NCI-H1092 (cell line): ENCODE measurements around the gene TTC31.
A peak's percentile ranks its signal among the peaks of the same experiment; 100 is the strongest.

Experiments used
- DNase-seq: peaks from one replicate; lab custom pipeline; 2025; lab: John Stamatoyannopoulos, UW

Gene TTC31

DNA sequence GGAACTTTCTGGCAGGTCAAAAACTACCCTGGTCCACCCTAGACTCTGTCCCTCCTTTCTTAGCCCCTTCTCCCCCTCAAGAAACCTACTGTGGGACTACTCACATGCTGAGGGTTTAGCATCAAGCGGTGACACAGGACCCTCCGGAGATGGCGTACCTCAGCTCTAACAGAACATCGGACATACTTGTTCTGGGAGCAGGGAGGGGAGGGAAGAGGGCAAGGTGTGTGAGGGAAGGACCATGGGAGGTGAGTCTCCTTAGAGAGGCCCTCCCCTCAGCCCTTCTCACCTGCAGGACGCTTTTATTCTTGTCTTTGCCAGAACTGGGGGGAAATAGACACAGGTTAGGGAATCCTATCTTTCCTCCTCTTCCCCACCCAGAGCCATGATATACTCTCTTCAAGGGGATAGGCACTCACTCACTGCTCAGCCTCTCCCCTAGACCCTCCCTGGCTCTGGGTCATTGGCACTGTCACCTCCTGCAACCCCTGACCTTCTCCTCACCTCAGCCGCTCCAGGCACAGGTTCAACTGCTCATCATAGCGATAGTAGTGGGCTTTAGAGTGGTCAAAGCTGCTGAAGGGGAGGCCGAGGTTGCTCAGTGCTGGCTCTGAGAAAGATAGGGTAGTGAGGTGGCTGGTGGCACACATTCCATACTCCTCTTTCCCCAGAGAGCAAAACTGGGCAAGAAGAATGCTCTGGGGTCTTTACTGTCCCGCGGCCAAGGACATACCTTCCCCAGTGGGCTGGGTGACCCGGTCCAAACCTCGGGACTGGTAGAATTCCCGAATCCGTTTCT lies 22.8 kb downstream of the TTC31 start:
- no peak for DNase-seq

DNA sequence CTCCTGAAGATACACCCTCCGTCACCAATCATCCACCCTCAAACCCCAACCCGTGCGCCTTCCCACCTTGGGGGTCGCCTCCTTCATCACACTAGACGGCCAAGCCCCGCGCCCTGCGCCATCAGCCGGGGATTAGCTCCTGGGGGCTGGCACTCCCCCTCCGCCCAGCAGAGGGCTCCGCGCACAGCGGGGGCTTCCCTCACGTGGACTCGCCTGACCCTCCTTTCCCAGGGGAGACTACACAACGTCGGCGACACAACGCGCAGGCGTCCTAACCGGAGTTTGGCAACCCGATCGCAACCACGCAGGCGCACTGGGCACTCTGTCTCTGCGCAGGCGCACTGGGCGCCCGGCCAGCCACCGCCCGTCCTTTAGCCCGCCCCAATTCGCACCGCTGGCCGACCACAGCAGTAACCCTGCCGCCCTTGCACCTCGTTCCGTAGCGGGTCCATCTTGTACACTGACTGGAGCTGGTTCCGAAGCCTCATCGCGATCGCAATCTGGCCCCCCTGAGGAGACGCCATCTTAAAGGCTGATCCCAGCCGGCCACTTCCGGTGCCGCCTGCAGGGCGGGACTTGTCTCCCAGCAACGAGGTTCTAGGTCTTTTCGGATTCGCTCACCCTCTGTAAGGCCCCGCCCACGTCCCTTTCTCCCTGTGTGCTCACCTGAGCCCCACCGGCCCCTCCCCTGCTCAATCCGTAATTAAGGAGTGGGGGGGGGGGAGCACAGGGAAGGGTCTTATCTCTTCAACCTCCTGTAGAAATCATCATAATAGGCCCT lies 24.5 kb downstream of the TTC31 start, which contains the start of gene PCGF1:
Gene PCGF1, minus strand, starts transcription at position 551 of the 781 bp plus-strand sequence. Its CDS starts 27 bp downstream, at position 524.
- peak; percentile 97 for DNase-seq

DNA sequence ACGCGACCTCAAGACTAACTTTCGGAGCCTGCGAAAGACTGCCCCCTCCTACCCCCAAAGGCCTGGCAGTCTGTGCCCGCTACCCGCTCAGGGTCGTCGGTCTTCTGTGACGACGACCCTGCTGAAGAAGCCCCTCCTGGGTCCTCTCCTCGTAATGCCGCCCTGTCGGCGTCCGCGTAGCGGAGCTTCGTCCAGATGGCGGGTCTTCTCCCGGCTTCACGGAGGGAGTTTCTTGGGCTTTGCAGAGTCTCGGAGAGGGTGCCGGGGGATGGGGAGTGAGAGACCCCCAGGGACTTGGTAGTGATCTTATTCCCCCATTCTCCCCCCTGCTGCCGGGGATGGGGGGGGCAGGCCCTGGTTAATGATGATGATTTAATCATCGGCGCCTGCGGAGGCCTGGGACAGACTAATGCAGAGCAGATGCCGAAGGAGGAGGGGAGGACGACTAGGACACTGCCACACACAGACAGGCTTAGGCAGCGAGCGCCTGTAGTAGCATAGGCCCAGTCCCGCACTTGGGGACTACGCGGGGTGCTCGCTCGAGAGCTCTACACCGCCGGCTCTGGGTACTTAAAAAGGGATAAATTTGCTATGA lies 25.1 kb downstream of the TTC31 start:
- no peak for DNase-seq

DNA sequence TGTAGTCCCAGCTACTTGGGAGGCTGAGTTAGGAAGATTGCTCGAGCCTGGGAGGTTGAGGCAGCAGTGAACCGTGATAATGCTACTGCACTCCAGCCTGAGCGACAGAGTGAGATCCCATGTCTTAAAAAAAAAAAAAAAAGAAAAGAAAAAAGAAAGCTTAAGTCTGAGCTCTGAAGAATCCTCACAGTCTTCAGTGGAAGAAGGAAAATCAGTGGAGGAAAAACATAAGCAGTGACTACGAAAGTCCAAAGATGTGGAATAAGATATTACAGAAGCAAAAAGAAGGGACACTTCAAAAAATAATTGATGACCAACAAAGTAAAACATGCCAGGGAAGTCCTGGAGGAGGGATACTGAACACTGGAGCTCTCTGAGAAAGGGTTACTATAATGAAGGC lies 27.4 kb downstream of the TTC31 start:
- DNase-seq = no peak

DNA sequence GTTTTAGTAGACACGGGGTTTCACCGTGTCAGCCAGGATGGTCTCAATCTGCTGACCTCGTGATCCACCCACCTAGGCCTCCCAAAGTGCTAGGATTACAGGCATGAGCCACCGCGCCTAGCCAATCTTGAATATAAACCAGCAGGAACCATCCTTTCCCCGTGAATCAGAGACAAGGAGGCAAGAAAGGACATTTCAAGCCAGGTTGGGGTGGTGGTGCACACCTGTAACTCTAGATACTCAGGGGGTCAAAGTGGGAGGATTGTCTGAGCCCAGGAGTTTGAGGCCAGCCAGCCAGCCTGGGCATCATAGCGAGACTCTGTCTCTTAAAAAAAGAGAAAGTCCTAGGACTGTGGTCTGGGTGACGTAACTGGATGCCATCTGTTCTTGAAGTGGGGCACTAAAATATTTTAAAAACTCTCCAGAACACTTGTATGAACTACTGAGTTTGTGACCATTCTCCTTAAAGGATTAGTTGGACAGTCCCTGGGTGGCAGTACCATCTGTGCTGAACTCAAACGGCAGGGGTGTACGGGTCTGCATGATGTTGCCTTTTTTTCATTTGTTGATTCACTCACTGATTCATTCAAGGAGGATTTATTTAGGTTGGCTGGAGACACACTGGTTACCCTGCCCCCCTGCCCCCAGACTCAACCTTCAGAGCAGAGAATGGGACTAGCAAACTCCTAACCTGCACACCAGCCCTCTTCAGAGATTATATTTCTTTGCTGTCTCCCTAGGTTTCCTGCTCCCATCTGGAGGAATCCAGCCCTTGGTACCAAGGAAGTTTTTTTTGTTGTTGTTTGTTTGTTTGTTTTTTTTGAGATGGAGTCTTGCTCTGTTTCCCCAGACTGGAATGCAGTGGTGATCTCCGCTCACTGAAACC lies 28.5 kb downstream of the TTC31 start:
- no peak for DNase-seq

DNA sequence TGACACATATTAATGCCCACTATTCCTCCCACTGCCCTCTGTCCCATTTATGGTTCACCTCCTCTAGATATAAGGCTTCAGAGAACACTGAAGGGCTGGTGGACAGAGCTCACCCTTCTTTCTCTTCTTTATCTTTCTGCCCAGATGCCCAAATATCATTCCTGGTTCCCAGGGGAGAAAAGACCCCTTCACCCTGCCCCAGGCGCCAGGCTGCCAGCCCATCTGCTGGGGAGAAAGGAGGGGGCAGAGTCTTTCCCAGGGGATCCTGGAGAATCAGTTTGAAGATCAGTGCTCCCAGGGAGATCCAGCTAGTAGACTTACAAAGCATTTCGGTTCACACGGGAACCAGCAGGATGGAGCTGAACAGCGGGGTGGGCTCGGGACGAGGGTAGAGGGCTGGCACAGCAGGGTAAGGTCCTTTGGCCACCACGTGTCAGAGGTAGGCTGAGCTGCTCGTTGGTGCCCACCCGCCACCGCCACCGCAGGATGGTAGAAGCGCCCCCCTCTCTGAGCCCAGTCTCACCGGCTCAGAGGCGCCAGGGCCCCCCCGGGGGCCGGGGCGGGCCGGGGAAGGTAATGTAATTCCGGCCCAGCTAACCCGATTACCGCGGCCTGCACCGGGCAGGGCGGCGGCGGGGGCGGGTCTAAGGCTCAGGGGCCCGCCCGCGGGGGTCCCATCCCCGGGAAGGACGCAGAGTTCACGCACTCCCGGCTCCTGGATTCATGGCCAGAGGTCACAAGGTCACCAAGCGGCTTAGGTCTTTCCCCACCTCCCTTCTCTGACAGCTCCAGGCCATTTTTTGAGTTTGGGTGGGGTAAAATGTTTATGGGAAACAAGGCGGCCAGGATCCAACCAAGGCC lies 30.1 kb downstream of the TTC31 start:
- DNase-seq = no peak

DNA sequence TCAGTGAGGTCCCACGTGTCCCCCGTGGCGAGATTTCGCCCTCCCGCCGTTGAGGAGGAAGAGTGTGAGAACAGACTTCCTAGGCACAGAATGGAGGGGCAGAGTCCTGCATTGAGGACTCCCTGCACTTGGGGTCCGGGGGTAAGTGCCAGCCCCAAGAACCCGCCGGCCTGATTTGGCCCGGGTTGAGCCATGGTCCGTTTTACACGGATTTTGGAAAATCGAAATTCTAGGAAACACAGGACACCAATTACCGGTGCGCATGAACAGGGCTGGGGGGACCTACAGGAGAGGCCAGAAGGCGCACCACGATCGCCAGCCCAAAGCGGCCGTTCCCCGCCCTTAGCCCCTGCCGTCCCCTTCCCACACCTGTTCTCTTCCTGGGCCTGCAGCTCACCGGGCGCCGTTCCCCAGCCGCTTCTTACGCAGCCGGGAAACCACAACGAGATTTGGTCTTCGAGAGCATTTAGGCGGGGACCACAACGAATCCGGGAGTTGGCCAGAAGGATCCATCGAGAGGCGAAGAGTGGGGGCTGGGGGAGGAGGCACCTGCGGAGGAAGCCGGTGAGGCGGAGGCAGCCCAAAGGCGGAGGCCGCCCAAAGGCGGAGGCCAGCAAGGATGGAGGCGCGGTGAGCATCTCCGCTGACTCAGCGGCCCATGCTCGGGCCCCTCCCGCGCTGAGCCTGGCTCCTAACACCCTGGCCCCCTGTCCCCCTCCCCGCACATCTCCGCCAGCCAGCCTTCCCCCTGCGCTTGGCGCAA lies 30.9 kb downstream of the TTC31 start:
- DNase-seq = no peak

DNA sequence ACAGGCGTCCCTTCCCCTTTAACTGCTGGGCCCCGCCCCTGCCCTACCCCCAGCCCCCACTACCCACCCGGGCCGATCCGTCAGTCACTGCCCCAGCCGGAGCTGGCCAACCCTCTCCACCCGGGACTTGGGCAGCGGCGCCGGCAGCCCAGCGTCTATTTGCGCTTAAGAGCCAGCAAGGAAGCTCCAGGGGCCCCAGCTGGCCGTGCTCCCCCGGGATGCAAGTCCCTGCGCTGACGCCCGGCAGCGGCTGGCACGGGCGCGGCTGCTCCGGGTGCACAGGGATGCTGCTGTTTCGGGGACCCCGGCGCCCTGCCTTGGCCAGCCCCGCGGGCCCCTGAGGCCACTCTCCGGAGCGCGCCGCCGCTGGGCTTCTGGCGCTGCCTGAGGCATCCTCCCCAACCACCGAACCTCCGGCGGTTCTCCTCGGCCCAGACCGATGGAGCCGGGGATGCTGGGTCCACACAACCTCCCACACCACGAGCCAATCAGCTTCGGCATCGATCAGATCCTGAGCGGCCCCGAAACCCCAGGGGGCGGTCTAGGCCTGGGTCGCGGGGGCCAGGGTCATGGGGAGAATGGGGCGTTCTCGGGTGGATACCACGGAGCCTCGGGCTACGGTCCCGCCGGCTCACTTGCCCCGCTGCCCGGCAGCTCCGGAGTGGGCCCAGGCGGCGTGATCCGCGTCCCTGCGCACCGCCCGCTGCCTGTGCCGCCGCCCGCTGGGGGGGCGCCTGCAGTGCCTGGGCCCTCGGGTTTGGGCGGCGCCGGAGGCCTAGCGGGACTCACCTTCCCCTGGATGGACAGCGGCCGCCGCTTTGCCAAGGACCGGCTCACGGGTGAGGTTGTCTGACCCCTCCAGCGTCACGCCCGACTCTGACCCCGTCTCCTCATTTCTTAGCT lies 31.7 kb downstream of the TTC31 start, which contains the start of gene TLX2:
Gene TLX2, plus strand, starts transcription at position 83 of the 903 bp plus-strand sequence. Its CDS starts 357 bp downstream, at position 440.
- no peak for DNase-seq

DNA sequence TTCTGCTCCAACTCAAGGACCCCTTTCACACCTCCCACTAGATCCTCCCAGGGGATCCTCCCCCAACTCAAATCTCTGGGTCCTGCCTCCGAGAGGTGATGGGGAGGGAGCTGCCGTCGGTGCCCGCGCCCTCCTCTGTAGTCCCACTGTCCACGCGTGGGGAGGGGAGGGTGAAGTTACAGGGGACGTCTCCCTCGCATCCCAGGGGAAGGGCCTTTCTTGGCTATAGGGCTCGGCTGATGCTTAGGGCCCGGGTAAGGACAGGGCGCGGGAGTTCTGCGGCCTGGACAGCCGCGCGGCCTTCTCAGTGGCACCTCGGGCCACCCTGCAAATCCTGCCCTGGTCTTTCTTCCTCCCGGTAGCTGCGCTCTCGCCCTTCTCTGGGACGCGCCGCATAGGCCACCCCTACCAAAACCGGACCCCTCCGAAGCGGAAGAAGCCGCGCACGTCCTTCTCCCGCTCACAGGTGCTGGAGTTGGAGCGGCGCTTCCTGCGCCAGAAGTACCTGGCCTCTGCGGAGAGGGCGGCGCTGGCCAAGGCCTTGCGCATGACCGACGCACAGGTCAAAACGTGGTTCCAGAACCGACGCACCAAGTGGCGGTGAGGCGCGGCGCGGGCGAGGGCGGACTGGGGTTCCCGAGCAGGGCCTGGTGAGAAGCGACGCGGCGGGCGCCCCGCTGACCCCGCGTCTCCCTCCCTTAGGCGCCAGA lies 32.5 kb downstream of the TTC31 start:
- no peak for DNase-seq

DNA sequence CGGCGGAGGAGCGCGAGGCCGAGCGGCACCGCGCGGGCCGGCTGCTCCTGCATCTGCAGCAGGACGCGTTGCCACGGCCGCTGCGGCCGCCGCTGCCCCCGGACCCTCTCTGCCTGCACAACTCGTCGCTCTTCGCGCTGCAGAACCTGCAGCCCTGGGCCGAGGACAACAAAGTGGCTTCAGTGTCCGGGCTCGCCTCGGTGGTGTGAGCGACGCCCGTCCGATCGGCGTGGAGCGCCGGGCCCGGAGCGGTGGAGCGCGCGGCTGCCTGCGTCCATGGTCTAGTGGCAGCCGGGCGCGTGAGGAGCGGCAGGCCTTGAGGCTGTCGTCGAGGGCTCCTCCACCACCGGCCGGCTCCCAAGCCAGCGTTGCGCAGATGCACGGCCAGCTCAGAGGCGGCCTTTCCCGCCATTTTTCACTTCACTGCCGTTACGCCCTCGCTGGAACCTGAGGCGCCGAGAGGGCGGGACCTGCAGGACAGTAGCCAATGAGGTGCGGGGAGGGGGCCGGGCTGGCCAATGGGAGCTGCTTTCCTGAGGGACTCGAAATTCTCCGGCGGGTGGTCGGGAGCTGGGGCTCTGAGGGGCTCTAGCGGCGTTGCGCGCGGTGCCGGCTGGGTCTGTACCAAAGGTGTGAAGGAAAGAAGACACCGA lies 33.2 kb downstream of the TTC31 start:
- DNase-seq = no peak

DNA sequence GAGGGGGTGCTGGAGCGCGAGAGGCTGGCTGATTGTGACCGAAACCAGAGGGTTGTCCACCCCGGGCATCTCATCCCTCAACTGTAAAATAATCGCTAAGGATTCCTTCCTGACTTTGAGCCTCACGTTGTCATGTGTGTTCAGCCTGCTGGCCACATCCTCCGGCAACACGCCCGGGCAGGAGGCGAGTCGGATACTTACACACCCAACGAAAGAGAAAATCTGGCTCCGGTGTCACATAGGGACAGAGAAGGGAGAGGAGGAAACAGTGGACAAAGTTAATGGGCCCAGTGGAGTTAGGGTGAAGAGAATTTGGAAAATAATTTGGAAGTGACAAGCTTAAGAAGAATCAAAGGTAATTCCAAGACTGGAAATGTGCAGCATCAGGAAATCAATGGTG lies 33.8 kb downstream of the TTC31 start:
- DNase-seq = no peak

DNA sequence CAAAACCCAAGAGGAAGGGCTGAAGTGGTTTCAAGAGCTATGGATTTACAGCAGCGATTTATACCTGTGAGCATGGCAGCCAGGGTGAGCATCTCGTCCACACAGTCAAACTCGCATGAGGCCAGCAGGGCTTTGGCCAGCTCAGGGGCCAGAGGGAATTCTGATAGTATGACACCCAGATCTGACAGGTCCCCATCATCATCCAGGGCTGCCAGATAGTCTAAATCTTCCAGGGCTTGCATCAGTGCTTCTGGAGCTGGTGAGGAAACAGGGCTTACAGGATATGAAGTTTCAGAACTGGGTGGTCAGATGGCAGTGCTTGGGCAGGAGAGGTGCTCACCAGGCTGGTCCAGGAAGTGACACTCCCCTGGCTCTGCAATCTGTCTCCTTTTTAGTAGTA lies 39.6 kb downstream of the TTC31 start:
- no peak for DNase-seq

DNA sequence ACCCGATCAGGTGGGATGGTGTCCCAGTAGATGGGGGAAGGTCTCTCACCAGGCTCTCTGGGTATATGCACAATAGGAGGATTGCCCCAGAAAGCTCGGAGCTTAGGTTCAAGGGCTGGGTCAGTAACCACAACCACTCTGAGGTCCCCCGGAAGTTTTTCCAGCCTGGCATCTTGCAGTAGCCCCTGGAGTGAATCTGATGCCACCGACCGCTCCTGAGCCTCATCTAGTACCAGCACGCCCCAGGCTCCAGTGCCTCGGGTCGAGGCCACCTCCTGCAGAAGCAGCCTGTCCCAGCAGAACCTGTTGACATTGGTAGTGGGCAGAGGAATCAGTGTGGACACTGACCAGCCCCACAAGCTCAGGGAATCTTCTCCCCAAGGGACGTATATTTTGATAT lies 41.1 kb downstream of the TTC31 start:
- no peak for DNase-seq

DNA sequence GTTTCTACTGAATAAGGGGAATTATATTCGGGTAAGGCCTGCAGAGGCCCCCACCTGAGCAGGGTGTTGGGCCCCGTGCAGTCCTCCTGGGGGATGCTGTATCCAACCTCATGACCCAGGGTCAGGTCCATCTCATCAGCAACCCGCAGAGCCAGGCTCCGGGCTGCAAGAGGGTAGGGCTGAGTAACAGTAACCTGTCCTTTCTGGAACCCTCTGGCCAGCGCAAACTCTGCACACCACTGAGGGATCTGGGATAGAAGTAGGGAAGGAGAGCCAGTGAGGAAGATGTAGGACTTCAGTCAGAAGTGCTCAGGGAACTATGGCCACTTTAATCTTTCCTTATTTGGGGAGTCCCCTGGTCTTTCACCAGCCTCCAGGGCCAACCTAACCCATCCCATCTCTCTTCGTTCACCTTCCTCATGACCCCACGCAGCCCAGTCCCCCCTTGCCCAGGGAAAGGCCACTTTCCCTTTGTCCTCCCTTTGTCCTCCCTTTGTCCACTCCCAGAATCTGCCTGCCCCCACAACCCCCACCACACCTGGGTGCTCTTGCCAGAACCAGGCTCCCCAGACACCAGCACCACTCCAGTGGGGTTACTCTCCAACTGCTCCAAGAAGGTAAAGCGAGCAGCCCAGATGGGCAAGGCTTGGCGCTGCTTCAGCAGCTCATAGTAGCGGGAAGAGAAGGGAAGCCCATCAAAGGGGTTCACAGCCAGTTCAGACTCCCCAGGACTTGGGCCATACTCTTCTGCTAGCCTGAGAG lies 42.3 kb downstream of the TTC31 start:
- DNase-seq = no peak

DNA sequence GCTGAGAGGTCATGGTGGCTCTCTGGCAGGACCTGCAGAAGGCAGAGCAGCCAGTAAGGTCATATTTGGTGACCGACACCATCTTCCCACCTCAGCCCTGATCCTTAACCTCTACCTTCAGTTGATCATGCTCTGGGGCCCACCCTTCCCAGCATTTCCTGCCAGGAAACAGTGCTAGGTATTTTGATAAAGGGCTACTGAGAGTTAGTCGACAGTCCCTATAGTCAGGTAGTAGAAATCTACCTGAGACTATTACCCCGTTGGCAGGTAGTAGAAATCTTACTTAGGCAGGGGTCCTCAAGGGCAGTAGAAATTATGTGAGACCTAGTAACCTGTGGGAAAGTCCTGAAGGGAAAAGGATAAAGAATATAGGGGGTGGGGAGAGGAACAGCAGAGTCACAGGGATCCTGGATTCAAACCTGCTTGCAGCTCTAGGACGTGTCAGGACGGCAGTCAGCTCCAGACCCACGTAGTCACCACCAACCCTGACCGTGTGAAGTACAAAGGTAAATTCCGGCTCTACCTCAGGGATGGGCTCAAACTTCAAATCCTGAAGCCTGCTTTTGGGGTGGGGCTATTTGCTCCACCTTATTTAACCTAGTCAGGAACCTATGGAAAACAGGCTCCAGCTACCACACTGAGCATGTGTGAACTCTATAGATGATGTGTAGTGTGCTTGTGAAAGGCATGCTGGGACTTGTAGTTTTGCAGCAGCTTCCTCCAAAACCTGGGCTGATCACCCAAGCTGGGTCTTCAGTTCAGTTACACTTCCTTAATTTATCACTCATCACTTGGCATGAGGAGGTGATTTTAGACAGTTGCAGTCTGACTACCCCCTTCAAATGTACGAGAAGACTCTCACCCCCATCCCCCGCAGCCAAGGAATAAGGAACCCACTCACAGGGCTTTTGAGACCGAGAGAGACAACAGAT lies 43.1 kb downstream of the TTC31 start, which contains the start of gene DQX1:
Gene DQX1, minus strand, starts transcription at position 515 of the 932 bp plus-strand sequence. Its CDS starts 502 bp downstream, at position 13.
- no peak for DNase-seq
